SK-N-SH treated with all-trans-retinoic acid at 6 μM for 48 hours (cell line): ENCODE measurements around the gene GRIK3.

Experiments used
- ATAC-seq: fragments of 200-7000 bp; cut with Tn5 transposase; 3 replicates; pipeline ENCODE4 v1.9.1; 2020; ENCODE audit warnings: mild to moderate bottlenecking, moderate library complexity
- ARNTL ChIP-seq: fragments of 450-650 bp; formaldehyde crosslinking; IDR thresholded peaks from 2 replicates; pipeline ENCODE4 v1.5.0; 2020; ENCODE audit warnings: low read depth, mild to moderate bottlenecking, moderate library complexity, borderline replicate concordance
- BACH2 ChIP-seq: fragments of 250-450 bp; sonication (Bioruptor Pico); IDR thresholded peaks from 2 replicates; pipeline ENCODE4 v1.9.0; 2021; ENCODE audit warnings: mild to moderate bottlenecking, borderline replicate concordance
- CSDC2 ChIP-seq: fragments of 250-450 bp; sonication (Bioruptor Pico); IDR thresholded peaks from 2 replicates; pipeline ENCODE4 v1.5.0; 2020; ENCODE audit warnings: mild to moderate bottlenecking, moderate library complexity
- CSRNP3 ChIP-seq: fragments of 250-450 bp; sonication (Bioruptor Pico); IDR thresholded peaks from 2 replicates; pipeline ENCODE4 v1.5.1; 2021; ENCODE audit warnings: mild to moderate bottlenecking, moderate library complexity
- ESRRG ChIP-seq: fragments of 250-450 bp; sonication (Bioruptor Pico); IDR thresholded peaks from 2 replicates; pipeline ENCODE4 v1.6.1; 2021; ENCODE audit warnings: mild to moderate bottlenecking
- GLIS3 ChIP-seq: fragments of 250-450 bp; sonication (Bioruptor Pico); IDR thresholded peaks from 2 replicates; pipeline ENCODE4 v1.5.0; 2020; ENCODE audit warnings: mild to moderate bottlenecking, moderate library complexity
- ISL1 ChIP-seq: fragments of 250-450 bp; sonication (Bioruptor Pico); IDR thresholded peaks from 2 replicates; pipeline ENCODE4 v2.1.2; 2022; ENCODE audit warnings: mild to moderate bottlenecking, moderate library complexity
- POU6F1 ChIP-seq: fragments of 250-450 bp; sonication (Bioruptor Pico); IDR thresholded peaks from 2 replicates; pipeline ENCODE4 v1.8.0; 2021; ENCODE audit warnings: low read depth, mild to moderate bottlenecking, moderate library complexity, borderline replicate concordance
- PPARA ChIP-seq: fragments of 250-450 bp; sonication (Bioruptor Pico); IDR thresholded peaks from 2 replicates; pipeline ENCODE4 v1.5.0; 2020; ENCODE audit warnings: mild to moderate bottlenecking, borderline replicate concordance
- RARB ChIP-seq: fragments of 250-450 bp; sonication (Bioruptor Pico); IDR thresholded peaks from 2 replicates; pipeline ENCODE4 v1.8.0; 2021; ENCODE audit warnings: mild to moderate bottlenecking, moderate library complexity
- SNAI2 ChIP-seq: fragments of 250-450 bp; sonication (Bioruptor Pico); IDR thresholded peaks from 2 replicates; pipeline ENCODE4 v1.5.0; 2020; ENCODE audit warnings: mild to moderate bottlenecking, moderate library complexity
- TCF4 ChIP-seq: fragments of 250-450 bp; sonication (Bioruptor Pico); IDR thresholded peaks from 2 replicates; pipeline ENCODE4 v1.8.0; 2021; ENCODE audit warnings: mild to moderate bottlenecking, moderate library complexity, borderline replicate concordance
- TOX ChIP-seq: fragments of 250-450 bp; sonication (Bioruptor Pico); IDR thresholded peaks from 2 replicates; pipeline ENCODE4 v1.8.0; 2021; ENCODE audit warnings: mild to moderate bottlenecking, moderate library complexity, borderline replicate concordance
- ZC3H10 ChIP-seq: fragments of 250-450 bp; sonication (Bioruptor Pico); IDR thresholded peaks from 2 replicates; pipeline ENCODE4 v1.5.1; 2021; ENCODE audit warnings: mild to moderate bottlenecking, moderate library complexity
- ZFP3 ChIP-seq: fragments of 250-450 bp; sonication (Bioruptor Pico); IDR thresholded peaks from 2 replicates; pipeline ENCODE4 v1.5.0; 2020; ENCODE audit warnings: mild to moderate bottlenecking, moderate library complexity
- ZFP30 ChIP-seq: fragments of 450-650 bp; formaldehyde crosslinking; IDR thresholded peaks from 2 replicates; pipeline ENCODE4 v1.5.0; 2022; ENCODE audit warnings: mild to moderate bottlenecking, moderate library complexity
- ZNF565 ChIP-seq: fragments of 450-650 bp; formaldehyde crosslinking; conservative IDR thresholded peaks from 2 replicates; pipeline ENCODE4 v1.5.0; 2020; ENCODE audit warnings: low read depth, mild to moderate bottlenecking, moderate library complexity
- ZNF70 ChIP-seq: fragments of 450-650 bp; formaldehyde crosslinking; IDR thresholded peaks from 2 replicates; pipeline ENCODE4 v1.5.0; 2020; ENCODE audit warnings: mild to moderate bottlenecking, moderate library complexity
- TF ChIP-seq, protein P1 (sequence below): fragments of 250-450 bp; sonication (Bioruptor Pico); IDR thresholded peaks from 2 replicates; pipeline ENCODE4 v1.8.0; 2020; ENCODE audit warnings: mild to moderate bottlenecking, moderate library complexity, borderline replicate concordance

Gene GRIK3

GRCh38 chr1:37020653-37021277 is 13.6 kb downstream of the GRIK3 start (continued):
- TF ChIP-seq CSRNP3 (CRISPR knock-in tag) (no peak), BACH2 (no peak), ZFP30 (CRISPR knock-in tag) (no peak), POU6F1 (CRISPR knock-in tag) (no peak)
- TF ChIP-seq, protein P1, sequence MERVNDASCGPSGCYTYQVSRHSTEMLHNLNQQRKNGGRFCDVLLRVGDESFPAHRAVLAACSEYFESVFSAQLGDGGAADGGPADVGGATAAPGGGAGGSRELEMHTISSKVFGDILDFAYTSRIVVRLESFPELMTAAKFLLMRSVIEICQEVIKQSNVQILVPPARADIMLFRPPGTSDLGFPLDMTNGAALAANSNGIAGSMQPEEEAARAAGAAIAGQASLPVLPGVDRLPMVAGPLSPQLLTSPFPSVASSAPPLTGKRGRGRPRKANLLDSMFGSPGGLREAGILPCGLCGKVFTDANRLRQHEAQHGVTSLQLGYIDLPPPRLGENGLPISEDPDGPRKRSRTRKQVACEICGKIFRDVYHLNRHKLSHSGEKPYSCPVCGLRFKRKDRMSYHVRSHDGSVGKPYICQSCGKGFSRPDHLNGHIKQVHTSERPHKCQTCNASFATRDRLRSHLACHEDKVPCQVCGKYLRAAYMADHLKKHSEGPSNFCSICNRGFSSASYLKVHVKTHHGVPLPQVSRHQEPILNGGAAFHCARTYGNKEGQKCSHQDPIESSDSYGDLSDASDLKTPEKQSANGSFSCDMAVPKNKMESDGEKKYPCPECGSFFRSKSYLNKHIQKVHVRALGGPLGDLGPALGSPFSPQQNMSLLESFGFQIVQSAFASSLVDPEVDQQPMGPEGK (CRISPR knock-in tag): no peak

GRCh38 chr1:37018510-37018909 is 15.8 kb downstream of the GRIK3 start:
- no peak for ATAC-seq
- TF ChIP-seq ARNTL (no peak), ZC3H10 (CRISPR knock-in tag) (no peak), POU6F1 (CRISPR knock-in tag) (no peak), BACH2 (no peak), ZNF70 (no peak), RARB (CRISPR knock-in tag) (no peak), PPARA (no peak), ISL1 (CRISPR knock-in tag) (no peak), ZFP30 (CRISPR knock-in tag) (no peak), CSRNP3 (CRISPR knock-in tag) (no peak), GLIS3 (CRISPR knock-in tag) (no peak), ESRRG (CRISPR knock-in tag) (no peak), TOX (CRISPR knock-in tag) (no peak)
- TF ChIP-seq, protein P1 (CRISPR knock-in tag): no peak
- TF ChIP-seq, all 23 proteins: peak for 0

DNA sequence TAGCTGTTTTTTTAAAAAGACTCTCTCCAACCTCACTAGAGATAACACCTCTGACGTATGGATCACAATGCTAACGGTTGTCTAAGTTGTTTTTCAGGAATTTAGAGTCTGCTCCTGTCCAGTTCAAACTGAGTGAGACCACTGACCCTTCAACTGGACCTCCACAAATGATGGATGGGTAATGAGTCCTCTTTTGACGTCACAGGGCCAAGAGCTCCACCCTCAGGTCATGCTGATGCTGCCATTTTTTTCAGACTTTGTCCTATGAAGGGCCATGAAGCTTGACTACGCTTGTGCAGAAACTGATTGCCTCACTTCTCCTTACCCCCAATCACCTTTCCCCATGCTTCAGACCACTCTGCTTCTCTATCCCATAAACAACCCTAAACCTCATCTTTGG is 16.6 kb downstream of the GRIK3 start:
- no peak for ATAC-seq
- TF ChIP-seq ESRRG (CRISPR knock-in tag) (no peak), ZNF70 (no peak), GLIS3 (CRISPR knock-in tag) (no peak), RARB (CRISPR knock-in tag) (no peak)

DNA sequence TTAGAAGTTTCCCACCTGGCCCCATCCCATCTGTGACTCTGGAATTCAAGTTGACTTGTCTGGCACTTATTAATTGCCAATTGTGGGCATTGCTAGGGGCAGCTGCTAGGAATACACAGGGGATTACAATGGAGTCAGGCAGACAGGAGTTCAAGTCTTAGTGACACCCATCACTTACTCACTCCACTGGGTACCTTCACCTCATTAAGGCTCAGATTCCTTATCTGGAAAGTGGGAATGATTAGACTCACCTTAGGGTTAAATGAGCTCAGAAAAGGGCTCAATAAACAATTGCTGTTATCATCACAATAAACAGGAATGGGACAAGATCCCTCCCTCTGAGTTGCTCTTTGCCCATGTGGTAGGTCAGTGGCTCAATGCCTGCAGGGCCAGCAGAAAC is 18.2 kb downstream of the GRIK3 start:
- no peak for ATAC-seq
- no peak for TF ChIP-seq TCF4 (CRISPR knock-in tag)
- TF ChIP-seq BACH2: no peak
- TF ChIP-seq ISL1 (CRISPR knock-in tag): no peak
- TF ChIP-seq ZFP3 (CRISPR knock-in tag): no peak
- TF ChIP-seq TOX (CRISPR knock-in tag): no peak
- TF ChIP-seq GLIS3 (CRISPR knock-in tag): no peak
- TF ChIP-seq, protein P1 (CRISPR knock-in tag): no peak
- no peak for TF ChIP-seq ZNF70
- TF ChIP-seq PPARA: no peak
- TF ChIP-seq ESRRG (CRISPR knock-in tag): no peak
- no peak for TF ChIP-seq CSDC2 (CRISPR knock-in tag)
- no peak for TF ChIP-seq SNAI2 (CRISPR knock-in tag)
- no peak for TF ChIP-seq CSRNP3 (CRISPR knock-in tag)
- TF ChIP-seq ZNF565: no peak
- no peak for TF ChIP-seq ZFP30 (CRISPR knock-in tag)
